Measurements from ENCODE around the gene MAP2K7.
"Not testable (repeated sequence)": the region's sequence is repeated elsewhere in the genome, so short reads cannot be mapped to it uniquely, and the experiment has no call there.

Gene MAP2K7

GRCh38 chr19:7925171-7925851, 21.6 kb downstream of the MAP2K7 start:
- in situ Hi-C loops (cut with HindIII; ENCODE audit: low pct_ligation_motif_present, low pct_unique_long_range_greater_than_20kb, low sequenced_read_pairs) = no loop called here
- peak; percentile 70 for DNase-seq

GRCh38 chr19:7926021-7926726, 22.5 kb downstream of the MAP2K7 start, which contains the start of gene CTXN1:
CTXN1 (minus strand) TSS chr19:7926135; CDS start chr19:7925538, 597 bp downstream.
- in situ Hi-C loops (cut with HindIII; ENCODE audit: low pct_ligation_motif_present, low pct_unique_long_range_greater_than_20kb, low sequenced_read_pairs) = no loop called here
- peak; percentile 58 for DNase-seq

- DNase-seq = no peak
- in situ Hi-C loops (cut with HindIII; ENCODE audit: low pct_ligation_motif_present, low pct_unique_long_range_greater_than_20kb, low sequenced_read_pairs) = no loop called here
These were observed 23.3 kb downstream of the MAP2K7 start for GRCh38 chr19:7926727-7927604.

GRCh38 chr19:7927605-7928333, 24.1 kb downstream of the MAP2K7 start:
- DNase-seq = no peak
- in situ Hi-C loops (cut with HindIII; ENCODE audit: low pct_ligation_motif_present, low pct_unique_long_range_greater_than_20kb, low sequenced_read_pairs) = no loop called here

- no peak for DNase-seq
- in situ Hi-C loops (cut with HindIII; ENCODE audit: low pct_ligation_motif_present, low pct_unique_long_range_greater_than_20kb, low sequenced_read_pairs) = no loop called here
These were observed 24.6 kb downstream of the MAP2K7 start for GRCh38 chr19:7928334-7928706.

GRCh38 chr19:7928741-7929701, 25.3 kb downstream of the MAP2K7 start:
- peak; percentile 65 for DNase-seq
- in situ Hi-C loops (cut with HindIII; ENCODE audit: low pct_ligation_motif_present, low pct_unique_long_range_greater_than_20kb, low sequenced_read_pairs) = no loop called here

GRCh38 chr19:7930030-7930429, 26.4 kb downstream of the MAP2K7 start:
- DNase-seq; in situ Hi-C loops (cut with HindIII; ENCODE audit: low pct_ligation_motif_present, low pct_unique_long_range_greater_than_20kb, low sequenced_read_pairs): not testable (repeated sequence)

- no peak for DNase-seq
- in situ Hi-C loops (cut with HindIII; ENCODE audit: low pct_ligation_motif_present, low pct_unique_long_range_greater_than_20kb, low sequenced_read_pairs) = no loop called here
These were observed 27.1 kb downstream of the MAP2K7 start for GRCh38 chr19:7930765-7931164.

- in situ Hi-C loops (cut with HindIII; ENCODE audit: low pct_ligation_motif_present, low pct_unique_long_range_greater_than_20kb, low sequenced_read_pairs) = no loop called here
- no peak for DNase-seq
These were observed 27.8 kb downstream of the MAP2K7 start for GRCh38 chr19:7931221-7932061.

GRCh38 chr19:7932276-7932929, 28.7 kb downstream of the MAP2K7 start:
- in situ Hi-C loops (cut with HindIII; ENCODE audit: low pct_ligation_motif_present, low pct_unique_long_range_greater_than_20kb, low sequenced_read_pairs) = no loop called here
- no peak for DNase-seq

- DNase-seq = no peak
- in situ Hi-C loops (cut with HindIII; ENCODE audit: low pct_ligation_motif_present, low pct_unique_long_range_greater_than_20kb, low sequenced_read_pairs) = no loop called here
These were observed 29.2 kb downstream of the MAP2K7 start for GRCh38 chr19:7932930-7933300.

GRCh38 chr19:7933411-7933810, 29.7 kb downstream of the MAP2K7 start:
- no peak for DNase-seq
- in situ Hi-C loops (cut with HindIII; ENCODE audit: low pct_ligation_motif_present, low pct_unique_long_range_greater_than_20kb, low sequenced_read_pairs) = no loop called here

- no peak for DNase-seq
- in situ Hi-C loops (cut with HindIII; ENCODE audit: low pct_ligation_motif_present, low pct_unique_long_range_greater_than_20kb, low sequenced_read_pairs) = no loop called here
These were observed 30.4 kb downstream of the MAP2K7 start for GRCh38 chr19:7933828-7934725.

GRCh38 chr19:7934766-7935165, 31.1 kb downstream of the MAP2K7 start:
- DNase-seq = no peak
- in situ Hi-C loops (cut with HindIII; ENCODE audit: low pct_ligation_motif_present, low pct_unique_long_range_greater_than_20kb, low sequenced_read_pairs) = no loop called here

- in situ Hi-C loops (cut with HindIII; ENCODE audit: low pct_ligation_motif_present, low pct_unique_long_range_greater_than_20kb, low sequenced_read_pairs) = no loop called here
- DNase-seq = no peak
These were observed 37.2 kb downstream of the MAP2K7 start for GRCh38 chr19:7940841-7941240.
